HL-60 (cell line): Measurements from ENCODE around the gene YIPF5.

Experiments
- CTCF ChIP-seq: IDR thresholded peaks from one replicate; pipeline ENCODE4 v1.5.1; 2011; ENCODE audit warnings: low read length, control low read depth, inconsistent platforms; ENCODE audit not compliant: insufficient read depth
- GABPA ChIP-seq: IDR thresholded peaks from 2 replicates; pipeline ENCODE4 v1.6.1; 2012; ENCODE audit warnings: low read depth
- POLR2AphosphoS5 ChIP-seq: IDR thresholded peaks from 2 replicates; pipeline ENCODE4 v1.6.1; 2012; ENCODE audit warnings: low read depth
- REST ChIP-seq: IDR thresholded peaks from 2 replicates; pipeline ENCODE4 v1.6.1; 2012; ENCODE audit warnings: low read depth; ENCODE audit not compliant: insufficient replicate concordance

- TF ChIP-seq CTCF = no peak
- TF ChIP-seq GABPA = no peak
- TF ChIP-seq POLR2AphosphoS5 = no peak
- no peak for TF ChIP-seq REST
Measured at GRCh38 chr5:144173766-144174165, 3.3 kb upstream of the YIPF5 start.
